T-helper 2 cell treated with Interferon-gamma antibody and Interleukin-4, amounts not matched to agents 5 μg/mL and 100 μg/mL, for 36 hours (primary cell): ENCODE data around the gene TWIST1.
A peak's percentile ranks its signal among the peaks of the same experiment; 100 is the strongest.

Experiments
- DNase-seq: peaks from one replicate; pipeline ENCODE4 v3.0.0; 2021; ENCODE audit warnings: low spot score
- H3K27ac Mint-ChIP-seq: one replicate; pipeline ENCODE4 v1.8.0; 2021; ENCODE audit warnings: mild to moderate bottlenecking, mixed read lengths
- H3K27me3 Mint-ChIP-seq: one replicate; pipeline ENCODE4 v1.8.0; 2021; ENCODE audit warnings: low read depth, mixed read lengths
- H3K36me3 Mint-ChIP-seq: one replicate; pipeline ENCODE4 v1.8.0; 2021; ENCODE audit warnings: low read depth, mixed read lengths
- H3K4me1 Mint-ChIP-seq: one replicate; pipeline ENCODE4 v1.8.0; 2021; ENCODE audit warnings: low read depth, mixed read lengths
- H3K4me3 Mint-ChIP-seq: one replicate; pipeline ENCODE4 v1.8.0; 2022; ENCODE audit warnings: mild to moderate bottlenecking, moderate library complexity, mixed read lengths
- H3K9me3 Mint-ChIP-seq: one replicate; pipeline ENCODE4 v1.8.0; 2021; ENCODE audit warnings: mixed read lengths

Gene TWIST1

GRCh38 chr7:19117091-19117869, at the start of gene TWIST1:
TSS of gene TWIST1 (minus strand) at chr7:19117636. CDS start at chr7:19117321, 315 bp downstream.
- Mint-ChIP-seq H3K27me3 (peaks cover 73% of the 10 kb centered on the region), H3K4me3 (peak within 1 kb of the TSS; percentile 59), H3K4me1 (peaks cover 4% of the 10 kb centered on the region), H3K27ac (no peak within 1 kb of the TSS), H3K9me3 (no peaks in the 10 kb centered on the region), H3K36me3 (no peaks in the 10 kb centered on the region)
- no peak for DNase-seq

DNA sequence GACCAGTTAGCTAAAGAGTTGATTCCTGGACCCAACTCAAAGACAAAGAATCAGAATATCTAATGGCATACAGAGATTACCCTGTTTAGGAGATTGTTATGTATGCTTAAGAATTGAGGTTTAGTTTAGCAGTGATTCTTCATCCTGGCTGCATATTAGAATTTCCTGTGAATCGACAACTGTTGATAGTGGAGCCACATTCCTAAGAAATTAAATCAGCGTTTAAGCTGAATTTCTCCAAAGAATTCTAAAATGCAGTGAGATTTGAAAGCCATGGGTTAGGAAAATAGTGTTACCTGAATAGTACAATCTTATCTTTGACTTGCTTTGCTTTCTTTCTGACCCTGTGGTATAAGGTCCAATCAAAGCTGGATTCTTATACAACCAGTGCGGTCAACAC, 44.2 kb upstream of the TWIST1 start:
- no peak overlapping the region for H3K4me3 Mint-ChIP-seq
- no peaks in the 10 kb centered on the region for H3K9me3 Mint-ChIP-seq
- no peaks in the 10 kb centered on the region for H3K4me1 Mint-ChIP-seq
- no peak for DNase-seq
- H3K27ac Mint-ChIP-seq = no peak overlapping the region
- no peaks in the 10 kb centered on the region for H3K36me3 Mint-ChIP-seq
- H3K27me3 Mint-ChIP-seq = no peaks in the 10 kb centered on the region

DNA sequence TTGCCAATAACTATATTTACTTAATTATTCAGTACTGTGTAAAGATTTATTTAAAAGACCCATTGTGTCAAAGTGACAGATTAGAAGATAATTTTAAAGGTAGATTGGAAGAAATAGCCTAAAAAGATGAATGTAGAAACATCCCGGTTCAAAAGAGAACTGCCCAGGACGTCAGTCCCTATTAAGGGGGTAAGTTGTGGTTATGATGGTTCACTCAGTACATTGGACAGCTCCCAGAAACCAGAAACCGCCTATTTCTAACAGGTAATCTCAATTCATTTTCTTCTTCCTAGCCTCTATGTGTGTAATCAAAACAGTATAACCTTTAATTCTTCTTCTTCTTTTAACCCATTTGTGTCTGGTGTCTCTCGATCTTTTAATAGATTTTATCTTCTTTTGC, 29.3 kb upstream of the TWIST1 start:
- Mint-ChIP-seq H3K27ac (no peak overlapping the region), H3K9me3 (no peaks in the 10 kb centered on the region), H3K27me3 (peaks cover 46% of the 10 kb centered on the region), H3K4me3 (no peak overlapping the region), H3K36me3 (no peaks in the 10 kb centered on the region), H3K4me1 (no peaks in the 10 kb centered on the region)
- no peak for DNase-seq

GRCh38 chr7:19145434-19146115, 28.1 kb upstream of the TWIST1 start:
- Mint-ChIP-seq H3K9me3 (no peaks in the 10 kb centered on the region), H3K4me3 (no peak overlapping the region), H3K4me1 (no peaks in the 10 kb centered on the region), H3K27ac (no peak overlapping the region), H3K36me3 (no peaks in the 10 kb centered on the region), H3K27me3 (peaks cover 46% of the 10 kb centered on the region)
- no peak for DNase-seq

- no peaks in the 10 kb centered on the region for H3K4me1 Mint-ChIP-seq
- no peaks in the 10 kb centered on the region for H3K9me3 Mint-ChIP-seq
- H3K27me3 Mint-ChIP-seq = peaks cover 46% of the 10 kb centered on the region
- H3K4me3 Mint-ChIP-seq = no peak within 1 kb of the TSS
- no peaks in the 10 kb centered on the region for H3K36me3 Mint-ChIP-seq
- no peak within 1 kb of the TSS for H3K27ac Mint-ChIP-seq
- no peak for DNase-seq
These were observed 27.4 kb upstream of the TWIST1 start, which contains the start of gene FERD3L for GRCh38 chr7:19144661-19145433. TSS of gene FERD3L (minus strand) at chr7:19145421. CDS start at chr7:19145362, 59 bp downstream.

DNA sequence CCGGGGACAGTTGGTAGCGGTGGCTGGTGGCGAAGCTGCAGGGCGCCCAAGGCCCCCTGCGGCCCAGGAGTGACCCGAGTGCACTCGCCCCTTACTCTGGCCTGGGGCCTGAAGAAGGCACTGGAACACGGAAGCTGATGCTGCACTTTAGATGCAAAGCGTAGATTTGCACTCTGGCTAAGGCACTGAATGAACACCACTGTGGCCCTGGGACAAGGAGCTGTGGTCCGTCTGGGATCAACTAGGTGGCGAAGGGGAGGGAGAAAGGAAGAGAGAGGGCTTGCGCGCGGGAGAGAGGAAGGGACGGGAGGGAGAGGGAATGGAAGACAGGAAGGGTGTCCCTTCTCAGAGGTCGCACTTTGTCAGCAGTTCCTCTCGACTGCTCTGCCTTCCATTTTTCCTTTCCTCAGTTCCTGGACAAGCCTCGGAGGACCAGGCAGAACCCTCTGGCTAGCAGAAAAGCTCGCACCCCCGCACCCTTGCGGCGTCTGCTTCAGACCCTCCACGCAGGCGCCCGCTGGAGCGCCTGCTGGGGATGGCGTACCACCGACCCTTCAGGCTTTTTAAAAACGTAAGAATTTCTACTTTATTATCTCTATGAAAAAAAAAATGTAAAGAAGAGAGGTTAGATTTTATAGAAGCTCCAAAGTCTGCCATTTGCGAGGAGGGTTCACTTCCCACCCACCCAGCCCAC, 26.6 kb upstream of the TWIST1 start:
- Mint-ChIP-seq H3K27ac (peak overlapping the region; percentile 55), H3K9me3 (no peaks in the 10 kb centered on the region), H3K4me1 (no peaks in the 10 kb centered on the region), H3K4me3 (no peak overlapping the region), H3K27me3 (peaks cover 46% of the 10 kb centered on the region), H3K36me3 (no peaks in the 10 kb centered on the region)
- no peak for DNase-seq

DNA sequence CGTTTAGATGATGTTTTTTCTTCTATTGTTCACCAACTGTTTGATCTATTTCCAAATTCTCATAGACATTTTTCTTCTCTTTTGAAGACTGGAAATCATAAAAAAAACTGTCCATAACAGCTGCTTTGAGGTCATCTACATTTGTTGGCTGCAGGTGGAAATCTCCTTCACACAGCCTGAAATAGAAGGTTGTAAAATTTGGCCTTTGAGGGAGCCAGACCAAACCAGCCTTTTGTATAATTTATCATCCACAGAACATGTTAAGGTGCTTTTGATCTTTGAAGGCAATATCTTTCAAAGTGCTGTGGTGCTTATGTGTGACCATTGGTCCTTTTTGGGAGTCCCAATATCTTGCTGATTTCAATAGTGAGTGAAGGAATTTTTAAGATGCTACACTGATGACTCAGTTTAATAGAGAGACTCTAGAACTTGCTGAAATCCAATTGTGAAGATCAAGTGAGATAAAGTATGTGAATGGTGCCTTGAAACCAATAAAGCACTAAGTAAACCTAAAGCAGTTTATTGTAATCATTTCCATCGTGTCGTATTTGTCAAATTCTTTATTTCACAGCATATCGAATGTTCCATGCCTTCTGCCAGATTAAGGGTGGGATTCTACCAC, 22.4 kb upstream of the TWIST1 start:
- Mint-ChIP-seq H3K27me3 (peaks cover 22% of the 10 kb centered on the region), H3K4me3 (no peak overlapping the region), H3K27ac (no peak overlapping the region), H3K9me3 (no peaks in the 10 kb centered on the region), H3K4me1 (no peaks in the 10 kb centered on the region), H3K36me3 (no peaks in the 10 kb centered on the region)
- DNase-seq = no peak

DNA sequence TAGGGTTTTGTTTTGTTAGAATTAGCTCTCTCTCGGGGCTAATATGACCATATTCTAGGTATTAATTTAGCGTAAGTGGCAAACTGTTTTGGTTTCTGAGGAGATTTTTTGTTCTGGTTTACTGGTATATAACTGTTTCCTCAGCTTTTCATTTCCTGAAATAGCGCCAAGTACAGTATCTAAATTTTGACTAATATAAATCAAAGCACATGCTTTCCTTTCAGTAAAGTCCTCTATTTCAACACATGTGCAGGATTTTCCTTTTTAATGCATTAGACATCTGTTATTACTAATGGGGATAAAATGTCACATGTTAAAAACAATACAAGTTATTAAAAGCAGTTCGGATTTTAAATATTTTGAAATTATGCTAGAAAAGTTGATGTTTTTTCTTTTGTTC, 16.4 kb upstream of the TWIST1 start:
- no peaks in the 10 kb centered on the region for H3K36me3 Mint-ChIP-seq
- H3K4me3 Mint-ChIP-seq = no peak overlapping the region
- H3K27ac Mint-ChIP-seq = no peak overlapping the region
- DNase-seq = no peak
- H3K9me3 Mint-ChIP-seq = no peaks in the 10 kb centered on the region
- no peaks in the 10 kb centered on the region for H3K4me1 Mint-ChIP-seq
- no peaks in the 10 kb centered on the region for H3K27me3 Mint-ChIP-seq

DNA sequence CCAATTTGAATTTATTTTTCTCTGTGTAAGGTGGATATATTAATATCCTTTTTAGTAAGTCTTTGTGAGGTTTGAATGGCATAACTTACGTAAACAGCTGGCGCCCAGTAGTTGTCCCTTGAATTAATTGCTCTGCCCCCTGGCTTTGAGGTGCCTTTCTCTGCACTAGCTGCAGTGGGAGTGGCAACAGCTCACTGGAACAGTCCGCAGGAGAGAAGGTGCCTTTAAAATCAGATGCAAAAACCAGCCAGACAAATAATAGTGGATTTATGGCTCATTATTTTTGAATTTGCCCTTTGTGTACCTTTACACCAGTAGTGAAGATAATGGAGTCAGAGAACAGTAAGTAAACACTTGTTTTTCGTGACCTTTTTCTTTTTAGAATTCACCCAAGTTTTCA, 16.0 kb upstream of the TWIST1 start:
- Mint-ChIP-seq H3K36me3 (no peaks in the 10 kb centered on the region), H3K4me1 (no peaks in the 10 kb centered on the region), H3K27ac (no peak overlapping the region), H3K4me3 (no peak overlapping the region), H3K9me3 (no peaks in the 10 kb centered on the region), H3K27me3 (no peaks in the 10 kb centered on the region)
- no peak for DNase-seq

- Mint-ChIP-seq H3K4me1 (no peaks in the 10 kb centered on the region), H3K36me3 (no peaks in the 10 kb centered on the region), H3K27ac (no peak overlapping the region), H3K4me3 (no peak overlapping the region), H3K27me3 (peaks cover 3% of the 10 kb centered on the region), H3K9me3 (no peaks in the 10 kb centered on the region)
- DNase-seq = no peak
These were observed 11.4 kb upstream of the TWIST1 start for GRCh38 chr7:19128856-19129255.

- Mint-ChIP-seq H3K4me3 (no peak overlapping the region), H3K4me1 (no peaks in the 10 kb centered on the region), H3K36me3 (no peaks in the 10 kb centered on the region), H3K27me3 (peaks cover 45% of the 10 kb centered on the region), H3K27ac (no peak overlapping the region), H3K9me3 (no peaks in the 10 kb centered on the region)
- DNase-seq = no peak
These were observed 4.6 kb upstream of the TWIST1 start for GRCh38 chr7:19121977-19122588.

DNA sequence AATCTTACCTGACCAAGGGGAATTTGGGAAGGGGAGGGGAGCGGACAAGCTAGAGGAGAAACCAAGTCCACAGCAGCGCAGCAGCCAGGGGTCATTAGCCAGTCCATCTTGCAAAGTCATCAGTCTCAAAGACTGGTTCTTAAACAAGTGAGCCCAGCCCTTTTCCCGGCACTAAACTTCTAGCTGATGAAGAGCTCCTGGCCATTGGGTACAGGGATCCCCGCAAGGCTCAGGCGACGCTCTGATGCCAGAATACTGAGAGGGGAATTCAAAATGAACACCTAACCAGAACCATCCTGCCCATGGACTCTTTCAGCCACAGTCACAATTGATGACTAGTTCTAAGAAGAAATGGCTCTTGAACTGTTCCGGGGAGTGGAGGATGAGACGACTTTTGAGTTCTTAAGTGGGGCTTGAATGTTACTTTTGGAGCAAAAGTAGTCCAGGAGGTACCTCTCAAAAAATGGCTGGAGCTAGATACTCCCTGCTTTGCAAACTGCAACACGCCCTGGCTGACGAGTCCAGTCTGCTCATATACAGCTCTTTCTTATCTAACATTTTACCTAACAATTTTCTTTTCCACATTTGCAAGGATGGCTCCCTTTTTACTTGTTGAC, 2.5 kb upstream of the TWIST1 start:
- no peaks in the 10 kb centered on the region for H3K9me3 Mint-ChIP-seq
- peaks cover 4% of the 10 kb centered on the region for H3K4me1 Mint-ChIP-seq
- no peak for DNase-seq
- H3K27me3 Mint-ChIP-seq = peaks cover 54% of the 10 kb centered on the region
- no peak overlapping the region for H3K27ac Mint-ChIP-seq
- no peak overlapping the region for H3K4me3 Mint-ChIP-seq
- no peaks in the 10 kb centered on the region for H3K36me3 Mint-ChIP-seq

GRCh38 chr7:19119372-19119771, 1.9 kb upstream of the TWIST1 start:
- Mint-ChIP-seq H3K4me3 (no peak overlapping the region), H3K27ac (no peak overlapping the region), H3K36me3 (no peaks in the 10 kb centered on the region), H3K27me3 (peaks cover 60% of the 10 kb centered on the region), H3K9me3 (no peaks in the 10 kb centered on the region), H3K4me1 (peaks cover 4% of the 10 kb centered on the region)
- DNase-seq = no peak
